Ascending aorta (tissue), 2 donors: ENCODE results near the gene KNSTRN. TPM values are rescaled to one million over a fixed set of nuclear protein-coding genes. Genes with fewer than 3 reads are reported as not detected.
A peak's percentile ranks its signal among the peaks of the same experiment; 100 is the strongest.

Experiments
- DNase-seq, 2 donors: peaks; one replicate each; pipeline ENCODE4 v3.0.0-alpha.2; 2019; ENCODE audit warnings: low spot score in 2 of 2
- H3K27ac ChIP-seq, 2 donors: fragments of 200-600 bp; sonication (generic); one replicate each; pipeline ENCODE4 v1.5.1; 2016 to 2017; ENCODE audit warnings: mild to moderate bottlenecking in 1 of 2
- H3K27me3 ChIP-seq: fragments of 200-600 bp; sonication (generic); one replicate; pipeline ENCODE4 v1.5.1; 2017
- H3K36me3 ChIP-seq, 2 donors: fragments of 200-600 bp; sonication (generic); one replicate each; pipeline ENCODE4 v1.5.1; 2016
- H3K4me1 ChIP-seq, 2 donors: fragments of 200-600 bp; sonication (generic); one replicate each; pipeline ENCODE4 v1.5.1; 2016 to 2017; ENCODE audit warnings: mild to moderate bottlenecking in 1 of 2
- H3K4me3 ChIP-seq, 2 donors: fragments of 200-600 bp; sonication (generic); one replicate each; pipeline ENCODE4 v1.5.1; 2016 to 2017; ENCODE audit warnings: mild to moderate bottlenecking in 1 of 2
- H3K9me3 ChIP-seq, 2 donors: fragments of 200-600 bp; sonication (generic); one replicate each; pipeline ENCODE4 v1.5.1; 2016
- CTCF ChIP-seq, 3 experiments: fragments of 200-600 bp in 2 of 3; fragments of 450-650 bp in 1 of 3; sonication (generic) in 2 of 3; IDR thresholded peaks; one replicate each; pipeline ENCODE4 v1.5.1; 2016 to 2019; ENCODE audit warnings: antibody characterized with exemption in 3 of 3, mild to moderate bottlenecking in 1 of 3, moderate library complexity in 1 of 3
- intact Hi-C: fragments of 100-400 bp; cut with DNase I; formaldehyde crosslinking; loops from one replicate; pipeline ENCODE4 v1.15.1; 2023
- total RNA-seq: library from RNA; depleted of rRNA; stranded (reverse); fragments of >200 nt; gene quantifications from one replicate; pipeline ENCODE4 v1.1.0, GENCODE V29; 2016

Gene KNSTRN
- total RNA-seq, 1 donor from 2014 or later: 5.1 TPM

GRCh38 chr15:40354408-40355171, 27.9 kb upstream of the KNSTRN start:
- intact Hi-C loops: no loop called here
- H3K4me1 ChIP-seq: peaks cover 7 to 9% of the 10 kb centered on the region in 2 donors
- no peaks in the 10 kb centered on the region for H3K9me3 ChIP-seq
- no peak overlapping the region for H3K4me3 ChIP-seq
- H3K27ac ChIP-seq: no peak overlapping the region
- H3K36me3 ChIP-seq: no peaks in the 10 kb centered on the region
- DNase-seq: no peak
- no peaks in the 10 kb centered on the region for H3K27me3 ChIP-seq
- peak; percentile 14 to 42 (median 17) for TF ChIP-seq CTCF (IDR thresholded peaks at IDR 0.05)

GRCh38 chr15:40355976-40356585, 26.4 kb upstream of the KNSTRN start:
- Histone ChIP-seq H3K36me3 (no peaks in the 10 kb centered on the region), H3K4me3 (no peak overlapping the region), H3K27ac (no peak overlapping the region), H3K4me1 (peaks cover 7 to 9% of the 10 kb centered on the region in 2 donors), H3K9me3 (no peaks in the 10 kb centered on the region), H3K27me3 (no peaks in the 10 kb centered on the region)
- DNase-seq: no peak
- intact Hi-C loops: no loop called here
- TF ChIP-seq CTCF (IDR thresholded peaks at IDR 0.05): no peak

- no peak for DNase-seq
- H3K4me3 ChIP-seq: peak overlapping the region; percentile 45 to 73
- no peak overlapping the region for H3K27ac ChIP-seq
- no peak for TF ChIP-seq CTCF (IDR thresholded peaks at IDR 0.05)
- no peaks in the 10 kb centered on the region for H3K27me3 ChIP-seq
- intact Hi-C loops: no loop called here
- H3K4me1 ChIP-seq: peaks cover 7 to 9% of the 10 kb centered on the region in 2 donors
- no peaks in the 10 kb centered on the region for H3K36me3 ChIP-seq
- H3K9me3 ChIP-seq: no peaks in the 10 kb centered on the region
Measured at GRCh38 chr15:40357246-40357645, 25.3 kb upstream of the KNSTRN start.

- Histone ChIP-seq H3K27me3 (no peaks in the 10 kb centered on the region), H3K9me3 (no peaks in the 10 kb centered on the region), H3K36me3 (no peaks in the 10 kb centered on the region), H3K27ac (no peak within 1 kb of the TSS), H3K4me3 (peak within 1 kb of the TSS; percentile 45 to 73), H3K4me1 (peaks cover 7 to 9% of the 10 kb centered on the region in 2 donors)
- DNase-seq: peak in 1 of 2 donors; percentile 93
- TF ChIP-seq CTCF (IDR thresholded peaks at IDR 0.05): no peak
- intact Hi-C loops: loop anchor here (1.0 kb wide), 1 partner anchor 15 kb away; no protein-coding TSS in a partner anchor
Measured at GRCh38 chr15:40357723-40358470, 24.6 kb upstream of the KNSTRN start, which contains the start of gene DISP2. Gene DISP2 (plus strand): TSS chr15:40358219. CDS start chr15:40358322, 103 bp downstream.

GRCh38 chr15:40358471-40359353, 23.8 kb upstream of the KNSTRN start:
- intact Hi-C loops: loop anchor here (1.0 kb wide), 1 partner anchor 15 kb away; no protein-coding TSS in a partner anchor
- Histone ChIP-seq H3K27ac (no peak overlapping the region), H3K9me3 (no peaks in the 10 kb centered on the region), H3K36me3 (no peaks in the 10 kb centered on the region), H3K4me1 (peaks cover 7 to 9% of the 10 kb centered on the region in 2 donors), H3K27me3 (no peaks in the 10 kb centered on the region), H3K4me3 (peak overlapping the region; percentile 45 to 73)
- no peak for TF ChIP-seq CTCF (IDR thresholded peaks at IDR 0.05)
- DNase-seq: no peak
